ENCODE results near the gene AJAP1. TPM values are rescaled to one million over a fixed set of nuclear protein-coding genes. Genes with fewer than 3 reads are reported as not detected.
A peak's percentile ranks its signal among the peaks of the same experiment; 100 is the strongest.

Gene AJAP1
- total RNA-seq, 2 donors from 2014 or later, result not detected

DNA sequence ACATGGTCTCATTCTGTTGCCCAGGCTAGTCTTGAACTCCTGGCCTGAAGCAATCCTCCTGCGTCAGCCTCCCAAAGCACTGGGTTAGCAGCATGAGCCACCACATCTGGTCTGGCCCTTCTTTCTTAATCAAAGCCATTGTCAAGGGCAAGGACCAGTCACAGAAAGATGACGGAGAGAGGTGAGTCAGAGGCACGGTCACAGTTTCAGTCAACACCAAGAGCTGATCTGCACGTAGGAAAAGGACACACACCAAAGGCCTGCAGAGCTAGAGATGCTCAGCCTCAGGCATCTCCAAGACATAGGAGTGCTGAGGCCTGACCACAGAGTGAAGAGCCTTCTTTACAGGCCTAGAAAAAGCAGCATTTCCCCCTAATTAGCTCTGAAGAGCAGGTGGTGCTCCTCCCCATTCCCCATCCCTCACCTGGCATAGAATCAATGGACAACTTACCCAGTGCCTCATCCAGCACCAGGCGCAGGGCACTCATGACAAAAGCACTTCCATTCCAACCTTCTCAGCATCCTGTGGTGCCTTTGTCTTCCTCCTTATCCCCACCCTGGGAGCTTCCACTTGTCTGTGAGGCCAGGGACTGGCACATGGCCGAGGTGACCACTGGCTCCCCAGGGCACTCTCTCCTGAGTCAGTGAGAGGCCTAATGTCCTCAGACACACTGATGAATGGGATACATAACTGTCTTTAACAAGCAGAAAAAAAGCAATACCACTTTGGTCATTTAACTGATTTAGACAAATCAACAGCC is 139.8 kb downstream of the AJAP1 start:
- no peaks in the 10 kb centered on the region for H3K36me3 Mint-ChIP-seq
- no peak overlapping the region for H3K4me3 Mint-ChIP-seq
- no peaks in the 10 kb centered on the region for H3K9me3 Mint-ChIP-seq
- no peak overlapping the region for H3K27ac Mint-ChIP-seq
- H3K27me3 Mint-ChIP-seq, result peaks cover 0 to 11% of the 10 kb centered on the region in 2 donors
- ATAC-seq, result no peak
- no peaks in the 10 kb centered on the region for H3K4me1 Mint-ChIP-seq (ENCODE audit: low read depth in 2 of 2)
- no peak for DNase-seq (ENCODE audit: low spot score)

DNA sequence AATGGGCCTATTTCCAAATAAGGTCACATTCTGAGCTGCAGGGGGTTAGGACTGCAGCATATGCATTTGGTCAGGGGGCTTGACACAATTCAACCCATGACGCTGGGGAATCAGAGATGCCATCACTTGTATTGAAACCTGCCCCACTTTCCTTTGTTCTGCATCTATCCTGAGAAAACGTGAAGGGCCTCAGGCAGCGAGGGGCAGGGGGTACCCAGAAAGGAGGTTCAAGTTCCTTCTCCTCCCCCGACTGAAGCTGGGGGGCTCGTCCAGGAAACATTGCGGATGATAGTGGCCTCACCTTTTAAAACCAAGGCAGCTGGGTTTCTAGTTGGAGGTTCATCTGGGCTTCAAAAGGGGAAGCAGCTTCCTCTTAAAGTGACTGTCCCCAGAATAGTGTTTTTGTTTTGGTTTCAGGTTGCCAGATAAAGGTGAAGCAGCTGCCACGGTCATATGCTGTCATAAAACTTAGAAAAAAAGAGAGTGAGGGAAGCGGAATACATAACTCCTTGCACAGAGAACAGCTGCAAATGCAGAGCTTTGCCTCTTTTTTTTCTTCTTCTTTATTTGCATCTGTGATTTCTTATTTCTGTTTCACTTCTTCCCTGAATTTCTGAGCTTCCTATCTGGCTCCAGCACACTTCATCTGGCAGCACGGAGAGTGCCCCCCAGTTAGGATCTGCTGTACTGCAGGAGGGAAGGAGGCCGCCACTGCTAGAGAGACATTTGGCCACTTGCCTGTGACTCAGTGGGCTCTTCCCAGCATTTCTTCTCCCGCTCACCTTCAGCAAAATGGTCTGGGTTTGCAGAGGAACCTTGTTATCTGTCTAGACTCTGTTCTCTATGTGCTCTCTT is 142.0 kb downstream of the AJAP1 start:
- no peaks in the 10 kb centered on the region for H3K9me3 Mint-ChIP-seq
- no peak for ATAC-seq
- no peak overlapping the region for H3K27ac Mint-ChIP-seq
- H3K27me3 Mint-ChIP-seq, result peaks cover 3 to 17% of the 10 kb centered on the region in 2 donors
- DNase-seq (ENCODE audit: low spot score), result no peak
- H3K4me1 Mint-ChIP-seq (ENCODE audit: low read depth in 2 of 2), result no peaks in the 10 kb centered on the region
- H3K4me3 Mint-ChIP-seq, result no peak overlapping the region
- H3K36me3 Mint-ChIP-seq, result no peaks in the 10 kb centered on the region

DNA sequence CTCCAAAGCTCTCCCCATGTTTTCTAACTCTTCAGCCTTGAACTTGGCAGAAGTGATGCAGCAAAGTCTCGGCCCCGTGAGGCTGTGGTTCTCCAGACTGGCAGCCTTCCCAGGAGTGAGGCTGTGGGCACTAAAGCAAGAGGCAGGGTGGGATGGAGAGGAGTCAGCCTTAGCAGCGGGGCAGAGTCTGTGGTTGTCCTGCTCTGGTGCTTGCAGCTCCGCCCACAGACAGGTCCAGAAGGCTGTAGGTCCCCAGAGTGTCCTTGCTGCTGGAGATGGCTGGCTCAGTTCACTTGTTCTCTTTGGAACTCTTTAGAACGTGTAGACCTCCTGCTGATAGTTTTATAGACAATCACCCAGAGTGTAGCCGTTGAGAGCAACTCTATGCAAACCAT is 142.6 kb downstream of the AJAP1 start:
- ATAC-seq (no peak), DNase-seq (ENCODE audit: low spot score) (no peak)
- Mint-ChIP-seq H3K4me3 (no peak overlapping the region), H3K36me3 (no peaks in the 10 kb centered on the region), H3K27me3 (peaks cover 3 to 17% of the 10 kb centered on the region in 2 donors), H3K9me3 (no peaks in the 10 kb centered on the region), H3K27ac (no peak overlapping the region), H3K4me1 (ENCODE audit: low read depth in 2 of 2) (no peaks in the 10 kb centered on the region)

DNA sequence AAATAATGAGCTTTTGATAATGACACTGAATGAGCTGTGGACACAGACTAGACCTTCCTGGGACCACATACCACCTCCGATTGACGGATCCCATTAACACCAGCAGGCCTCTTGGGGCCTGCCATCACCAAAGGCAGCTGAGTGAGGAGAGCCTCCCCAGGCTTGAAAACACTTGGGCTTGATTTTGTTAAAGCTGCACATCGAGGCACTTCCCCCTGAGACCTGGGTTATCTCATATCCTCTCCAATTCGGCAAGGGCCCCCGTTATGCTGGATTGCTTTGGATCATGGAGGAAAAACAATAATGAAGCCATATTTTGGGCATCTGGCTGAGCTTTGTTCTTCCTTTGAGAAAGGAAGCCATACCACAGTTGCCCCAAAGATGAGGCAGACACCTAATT is 143.0 kb downstream of the AJAP1 start:
- Mint-ChIP-seq H3K36me3 (no peaks in the 10 kb centered on the region), H3K27ac (no peak overlapping the region), H3K4me3 (no peak overlapping the region), H3K27me3 (peaks cover 3 to 17% of the 10 kb centered on the region in 2 donors), H3K9me3 (no peaks in the 10 kb centered on the region), H3K4me1 (ENCODE audit: low read depth in 2 of 2) (no peaks in the 10 kb centered on the region)
- no peak for DNase-seq (ENCODE audit: low spot score)
- no peak for ATAC-seq

DNA sequence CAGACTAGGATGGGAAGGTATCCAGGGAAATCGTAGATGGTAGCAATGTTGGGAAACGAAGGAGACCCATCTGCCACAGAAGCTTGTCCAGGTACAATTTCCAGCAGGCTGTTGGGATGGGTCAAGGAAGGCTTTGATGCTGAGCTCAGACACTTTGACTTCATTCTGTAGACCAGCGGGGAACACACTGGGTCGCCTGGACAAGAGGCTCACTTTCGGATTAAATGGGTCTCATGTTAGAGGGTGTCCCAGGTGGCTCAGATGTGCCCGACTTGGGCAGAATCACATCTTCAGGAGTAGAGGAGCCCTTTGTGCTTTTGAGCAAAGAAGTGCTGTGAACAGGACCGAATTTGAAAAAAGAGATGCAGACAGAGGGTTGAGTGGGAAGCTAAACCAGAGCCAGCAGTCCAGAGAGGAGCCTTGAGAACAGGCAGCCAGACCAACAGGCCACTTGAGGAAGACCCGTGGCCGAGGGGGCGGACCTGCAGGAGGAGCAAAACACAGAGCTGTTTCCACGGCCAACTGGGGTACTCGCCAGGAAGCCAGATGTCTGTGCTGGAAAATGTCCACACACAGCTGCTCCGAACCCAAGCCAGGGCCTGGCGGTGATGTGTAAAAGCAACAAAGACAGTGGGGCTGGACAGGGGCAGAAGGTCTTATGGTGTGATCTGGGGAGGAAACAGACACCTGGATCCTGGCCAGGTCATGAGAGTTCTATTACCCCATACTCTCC is 146.9 kb downstream of the AJAP1 start:
- Mint-ChIP-seq H3K27ac (no peak overlapping the region), H3K4me3 (no peak overlapping the region), H3K36me3 (no peaks in the 10 kb centered on the region), H3K27me3 (peaks cover 10 to 46% of the 10 kb centered on the region in 2 donors), H3K9me3 (no peaks in the 10 kb centered on the region), H3K4me1 (ENCODE audit: low read depth in 2 of 2) (no peaks in the 10 kb centered on the region)
- ATAC-seq (peak in 1 of 2 donors; percentile 30), DNase-seq (ENCODE audit: low spot score) (no peak)

DNA sequence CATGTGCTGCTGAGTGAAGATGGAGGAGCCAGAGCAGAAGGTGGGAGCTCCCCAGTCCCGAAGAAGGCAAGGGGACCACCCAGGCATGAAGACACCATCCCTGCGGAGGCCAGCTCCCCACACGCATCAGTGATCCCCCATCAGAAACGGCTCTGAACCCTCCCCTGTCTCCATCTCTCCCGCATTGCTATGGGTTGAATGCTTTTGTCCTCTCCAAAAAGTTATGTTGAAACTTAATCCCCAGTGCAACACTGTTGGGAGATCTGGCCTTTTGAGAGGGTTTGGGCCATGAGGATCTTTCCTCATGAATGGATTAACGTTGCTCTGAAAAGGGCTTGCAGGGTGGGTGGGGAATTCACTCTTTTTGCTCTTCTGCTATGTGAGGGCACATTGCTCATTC is 147.6 kb downstream of the AJAP1 start:
- peaks cover 10 to 48% of the 10 kb centered on the region in 2 donors for H3K27me3 Mint-ChIP-seq
- H3K36me3 Mint-ChIP-seq, result no peaks in the 10 kb centered on the region
- H3K4me3 Mint-ChIP-seq, result no peak overlapping the region
- H3K27ac Mint-ChIP-seq, result no peak overlapping the region
- DNase-seq (ENCODE audit: low spot score) (no peak), ATAC-seq (no peak)
- H3K4me1 Mint-ChIP-seq (ENCODE audit: low read depth in 2 of 2), result no peaks in the 10 kb centered on the region
- no peaks in the 10 kb centered on the region for H3K9me3 Mint-ChIP-seq

DNA sequence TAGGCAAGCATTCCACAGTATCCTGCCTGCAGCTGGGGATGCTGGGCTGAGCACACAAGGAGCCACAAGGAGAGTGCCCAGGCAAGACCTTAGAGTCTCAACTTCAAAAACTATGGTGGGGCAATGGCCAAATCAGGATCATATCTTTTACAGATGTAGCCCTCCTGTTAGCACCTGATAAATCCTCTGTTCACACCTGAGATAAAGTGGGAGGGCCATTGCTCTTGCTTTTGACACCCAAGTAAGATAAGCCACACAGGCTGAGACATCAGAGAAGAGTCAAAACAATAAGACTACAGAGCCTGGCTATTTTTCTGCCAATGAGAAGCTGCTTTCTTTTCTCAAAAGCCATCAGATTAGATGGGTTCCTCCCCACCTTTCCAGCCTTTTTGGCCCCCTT is 148.9 kb downstream of the AJAP1 start:
- ATAC-seq (no peak), DNase-seq (ENCODE audit: low spot score) (no peak)
- H3K4me3 Mint-ChIP-seq, result no peak overlapping the region
- H3K4me1 Mint-ChIP-seq (ENCODE audit: low read depth in 2 of 2), result no peaks in the 10 kb centered on the region
- H3K9me3 Mint-ChIP-seq, result no peaks in the 10 kb centered on the region
- H3K27ac Mint-ChIP-seq, result no peak overlapping the region
- peaks cover 11 to 51% of the 10 kb centered on the region in 2 donors for H3K27me3 Mint-ChIP-seq
- no peaks in the 10 kb centered on the region for H3K36me3 Mint-ChIP-seq

DNA sequence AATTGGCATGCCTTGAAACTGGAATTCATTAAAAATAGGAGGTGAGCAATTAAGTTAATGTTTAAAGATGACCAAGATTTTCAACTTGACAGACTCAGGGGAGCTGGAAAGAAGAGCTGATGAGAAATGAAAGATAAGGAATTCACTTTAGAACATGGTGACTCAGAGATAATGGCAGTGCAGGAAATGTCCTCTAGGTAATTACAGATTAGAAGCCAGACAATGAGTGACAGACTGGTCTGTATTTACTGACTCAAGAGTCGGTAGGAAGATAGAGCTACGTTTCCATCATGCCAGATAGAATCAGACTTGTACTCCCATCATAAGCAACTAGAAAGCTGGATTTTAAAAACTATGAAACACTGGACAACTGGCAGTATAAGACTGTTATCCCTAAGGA is 151.6 kb downstream of the AJAP1 start:
- Mint-ChIP-seq H3K36me3 (peaks cover 3% of the 10 kb centered on the region), H3K4me1 (ENCODE audit: low read depth in 2 of 2) (no peaks in the 10 kb centered on the region), H3K4me3 (no peak overlapping the region), H3K27me3 (peaks cover 17 to 57% of the 10 kb centered on the region in 2 donors), H3K27ac (no peak overlapping the region), H3K9me3 (no peaks in the 10 kb centered on the region)
- no peak for DNase-seq (ENCODE audit: low spot score)
- ATAC-seq, result no peak

DNA sequence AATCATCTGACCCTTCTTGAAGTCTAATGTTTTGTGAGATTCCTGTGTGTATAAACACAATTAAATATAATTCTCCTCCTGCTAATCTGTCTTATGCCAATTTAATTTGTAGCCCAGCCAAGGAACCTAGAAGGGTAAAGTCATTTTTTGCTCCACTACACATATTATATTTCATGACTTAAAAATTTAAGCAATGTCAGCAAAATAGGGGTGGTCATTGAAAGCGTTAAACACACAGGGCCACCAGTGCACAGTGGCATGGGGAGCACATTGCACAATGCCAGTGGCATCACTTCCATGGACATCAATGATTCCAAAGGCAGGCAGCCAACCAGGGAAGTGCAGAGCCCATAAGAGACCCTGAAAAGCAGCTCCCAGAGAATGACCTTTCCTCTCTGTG is 166.1 kb downstream of the AJAP1 start:
- Mint-ChIP-seq H3K4me3 (no peak overlapping the region), H3K27me3 (no peaks in the 10 kb centered on the region), H3K9me3 (no peaks in the 10 kb centered on the region), H3K27ac (no peak overlapping the region), H3K36me3 (no peaks in the 10 kb centered on the region), H3K4me1 (ENCODE audit: low read depth in 2 of 2) (no peaks in the 10 kb centered on the region)
- DNase-seq (ENCODE audit: low spot score) (no peak), ATAC-seq (no peak)

DNA sequence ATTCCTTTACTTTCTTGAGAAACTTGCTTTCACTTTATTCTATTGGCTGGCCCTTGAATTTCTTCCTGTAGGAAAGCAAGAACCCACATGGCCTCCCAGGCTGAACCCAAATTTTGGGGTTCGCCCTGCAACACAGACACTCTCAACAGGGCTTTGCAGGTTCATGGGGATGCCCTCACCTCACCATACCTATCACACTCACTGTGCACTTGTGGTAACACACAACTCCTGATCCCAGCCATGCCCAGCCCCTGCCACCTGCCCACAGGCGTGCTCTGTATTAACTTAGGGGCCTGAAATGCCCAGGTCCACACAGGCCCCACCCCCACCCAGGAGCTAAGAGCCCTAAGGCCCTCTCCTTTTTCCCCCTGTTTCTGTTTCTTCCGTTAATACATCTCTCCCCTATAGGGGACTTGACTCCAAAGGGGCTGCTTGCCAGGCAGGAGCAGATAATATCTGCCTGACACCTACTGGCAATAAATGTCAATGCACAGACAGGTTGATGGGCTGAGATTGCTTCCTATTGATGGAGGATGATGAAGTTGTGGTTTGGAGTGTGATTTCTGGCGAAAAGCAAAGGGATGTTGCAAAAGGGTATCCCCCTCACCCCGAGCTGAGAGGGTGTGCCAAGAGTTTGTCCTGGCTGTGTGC is 171.5 kb downstream of the AJAP1 start:
- Mint-ChIP-seq H3K4me3 (no peak overlapping the region), H3K27me3 (peaks cover 9 to 21% of the 10 kb centered on the region in 2 donors), H3K9me3 (no peaks in the 10 kb centered on the region), H3K27ac (no peak overlapping the region), H3K36me3 (no peaks in the 10 kb centered on the region), H3K4me1 (ENCODE audit: low read depth in 2 of 2) (no peaks in the 10 kb centered on the region)
- ATAC-seq (no peak), DNase-seq (ENCODE audit: low spot score) (no peak)

DNA sequence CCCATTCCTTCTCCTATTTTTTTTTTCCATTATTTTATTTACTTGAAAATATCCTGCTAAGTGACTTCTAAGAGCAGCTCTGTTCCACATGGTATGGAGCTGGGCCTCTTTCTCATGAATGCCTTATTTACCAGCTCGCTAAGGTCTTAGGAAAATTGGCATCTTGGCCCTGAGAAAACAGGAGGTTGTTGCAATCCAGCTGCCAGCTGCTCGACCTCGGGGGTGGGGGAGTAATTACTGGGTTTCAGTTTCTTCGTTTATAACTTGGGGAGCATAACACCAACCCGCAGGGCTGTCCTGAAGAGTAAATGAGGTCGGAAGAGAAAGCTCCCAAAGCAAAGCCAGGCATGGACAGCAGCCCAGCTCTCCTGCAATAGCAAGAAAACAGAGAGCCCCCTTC is 176.3 kb downstream of the AJAP1 start:
- H3K36me3 Mint-ChIP-seq, result no peaks in the 10 kb centered on the region
- no peak overlapping the region for H3K27ac Mint-ChIP-seq
- ATAC-seq, result no peak
- peaks cover 11 to 23% of the 10 kb centered on the region in 2 donors for H3K27me3 Mint-ChIP-seq
- H3K9me3 Mint-ChIP-seq, result no peaks in the 10 kb centered on the region
- no peak for DNase-seq (ENCODE audit: low spot score)
- no peaks in the 10 kb centered on the region for H3K4me1 Mint-ChIP-seq (ENCODE audit: low read depth in 2 of 2)
- no peak overlapping the region for H3K4me3 Mint-ChIP-seq

DNA sequence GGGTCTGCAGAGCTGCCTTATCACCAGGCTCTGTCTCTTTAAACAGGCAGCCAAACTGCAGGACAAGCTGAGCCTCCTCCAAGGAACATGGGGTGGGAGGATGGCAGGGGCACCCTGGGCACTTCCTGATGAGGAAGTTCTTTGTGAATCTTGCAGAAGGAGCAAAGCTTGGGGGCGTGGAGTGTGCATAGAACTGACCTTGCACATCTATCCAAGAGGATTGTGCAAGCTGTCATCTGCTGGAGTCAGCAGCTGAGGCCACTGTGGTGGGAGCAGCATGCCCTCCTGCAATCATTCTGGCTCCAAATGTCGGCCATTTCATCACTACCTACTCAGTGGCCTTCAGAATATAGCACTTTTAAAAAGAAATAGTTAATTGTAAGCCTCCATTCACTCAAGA is 182.2 kb downstream of the AJAP1 start:
- Mint-ChIP-seq H3K4me3 (no peak overlapping the region), H3K27ac (no peak overlapping the region), H3K27me3 (peaks cover 7 to 17% of the 10 kb centered on the region in 2 donors), H3K9me3 (no peaks in the 10 kb centered on the region), H3K4me1 (ENCODE audit: low read depth in 2 of 2) (no peaks in the 10 kb centered on the region), H3K36me3 (no peaks in the 10 kb centered on the region)
- ATAC-seq, result no peak
- no peak for DNase-seq (ENCODE audit: low spot score)

DNA sequence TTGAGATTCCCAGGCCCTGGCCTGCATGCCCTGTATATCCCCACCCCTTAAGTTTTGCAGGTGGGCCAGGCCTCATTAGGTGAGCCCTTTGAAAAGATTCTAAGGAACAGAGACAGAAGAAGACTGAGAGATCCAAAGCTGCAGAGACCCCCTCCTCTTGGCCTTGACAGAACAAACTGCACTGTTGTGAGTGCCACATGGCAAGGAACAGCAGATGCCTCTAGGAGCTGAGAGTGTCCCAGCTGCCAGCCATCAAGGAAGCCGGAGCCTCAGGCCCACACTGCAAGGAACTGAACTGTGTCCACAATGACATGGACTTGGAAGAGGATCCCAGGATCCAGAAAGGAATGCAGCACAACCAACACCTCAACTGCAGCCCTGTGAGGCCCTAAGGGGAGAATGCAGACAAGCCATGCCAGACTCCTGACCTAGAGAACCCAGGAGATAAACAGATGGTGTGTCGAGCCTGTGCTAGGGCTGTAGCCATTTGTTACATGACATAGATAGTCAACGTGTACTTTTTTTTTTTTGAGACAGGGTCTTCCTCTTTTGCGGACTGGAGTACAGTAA is 182.7 kb downstream of the AJAP1 start:
- Mint-ChIP-seq H3K4me3 (no peak overlapping the region), H3K9me3 (no peaks in the 10 kb centered on the region), H3K27ac (no peak overlapping the region), H3K36me3 (no peaks in the 10 kb centered on the region), H3K27me3 (peaks cover 9 to 22% of the 10 kb centered on the region in 2 donors), H3K4me1 (ENCODE audit: low read depth in 2 of 2) (no peaks in the 10 kb centered on the region)
- no peak for ATAC-seq
- DNase-seq (ENCODE audit: low spot score), result no peak

Data from natural killer cell treated with Interleukin-12 subunit alpha and Interleukin-12 subunit beta and Interleukin-15 and Interleukin-18, amount 100 ng/mL, for 72 hours (primary cell).